A549 (cell line): ENCODE data around the gene ICAM5. TPM values are rescaled to one million over a fixed set of nuclear protein-coding genes. Genes with fewer than 3 reads are reported as not detected.
A peak's percentile ranks its signal among the peaks of the same experiment; 100 is the strongest.

Source experiments
- ATAC-seq, 2 experiments: fragments of 200-7000 bp in 1 of 2; fragments of >200 bp in 1 of 2; cut with Nextera tagmentation in 1 of 2; cut with Tn5 transposase in 1 of 2; 3 replicates each; pipeline versions ENCODE4 v1.8.0 to v1.9.1; 2018 to 2020; ENCODE audit warnings: mild to moderate bottlenecking in 1 of 2, moderate library complexity in 1 of 2
- CTCF ChIA-PET: fragments of 300-600 bp; sonication (Branson Sonifier 250); formaldehyde crosslinking; extraction: SDS; loops from one replicate; lab custom pipeline; 2021; ENCODE audit warnings: antibody characterized with exemption, inconsistent platforms; lab: Yijun Ruan, JAX
- POLR2A ChIA-PET: fragments of 350-600 bp; formaldehyde crosslinking; extraction: SDS; loops from one replicate; lab custom pipeline; 2021; ENCODE audit warnings: antibody characterized with exemption, inconsistent platforms; lab: Yijun Ruan, JAX
- DNase-seq, 2 experiments: peaks; one replicate each; pipeline versions ENCODE4 v3.0.0 to v3.0.0-alpha.2; 2011 to 2016; ENCODE audit warnings: low read depth in 1 of 2, low spot score in 1 of 2
- FAIRE-seq: peaks from 2 replicates; lab custom pipeline; 2011; peaks lifted over from hg19 to GRCh38; lab: Jason Lieb, UNC
- H3K27ac ChIP-seq, 2 experiments: fragments of >200 bp; sonication (Bioruptor Twin); formaldehyde crosslinking; 3 replicates each; pipeline ENCODE4 v1.5.1; 2016 to 2017
- H3K4me1 ChIP-seq: fragments of >200 bp; sonication (Bioruptor Twin); formaldehyde crosslinking; 3 replicates; pipeline ENCODE4 v1.6.1; 2016
- H3K4me2 ChIP-seq: fragments of >200 bp; sonication (Bioruptor Twin); formaldehyde crosslinking; 3 replicates; pipeline ENCODE4 v1.6.1; 2016
- H3K4me3 ChIP-seq: fragments of >200 bp; sonication (Bioruptor Twin); formaldehyde crosslinking; 3 replicates; pipeline ENCODE4 v1.5.1; 2016
- H3K9me3 ChIP-seq: fragments of >200 bp; sonication (Bioruptor Twin); formaldehyde crosslinking; 3 replicates; pipeline ENCODE4 v1.6.1; 2016
- CHD2 ChIP-seq: fragments of 150-350 bp; IDR thresholded peaks from 2 replicates; pipeline ENCODE4 v1.6.1; 2014; ENCODE audit warnings: low read length; ENCODE audit not compliant: partially characterized antibody
- CTCF ChIP-seq: fragments of >200 bp; sonication (Bioruptor Twin); formaldehyde crosslinking; IDR thresholded peaks from 3 replicates; pipeline ENCODE4 v1.5.1; 2016
- ELK1 ChIP-seq: fragments of 150-350 bp; IDR thresholded peaks from 2 replicates; pipeline ENCODE4 v1.6.1; 2014; ENCODE audit warnings: low read depth, mild to moderate bottlenecking, low read length
- EP300 ChIP-seq, 2 experiments: fragments of >200 bp; sonication (Bioruptor Twin); formaldehyde crosslinking; IDR thresholded peaks; 2 replicates in 1 of 2; 3 replicates in 1 of 2; pipeline ENCODE4 v1.6.1; 2016 to 2017
- FOSB ChIP-seq: fragments of 250-450 bp; sonication (Bioruptor Pico); IDR thresholded peaks from 2 replicates; pipeline ENCODE4 v1.5.0; 2020; ENCODE audit warnings: mild to moderate bottlenecking, moderate library complexity
- FOSL2 ChIP-seq, 2 experiments: fragments of 450-650 bp in 1 of 2; fragments of >200 bp in 1 of 2; sonication (Bioruptor Twin) in 1 of 2; formaldehyde crosslinking; IDR thresholded peaks; 2 replicates each; pipeline versions ENCODE4 v1.5.0 to v1.6.1; 2016 to 2020; ENCODE audit warnings: mild to moderate bottlenecking in 1 of 2, moderate library complexity in 1 of 2
- FOXS1 ChIP-seq: fragments of 250-450 bp; sonication (Bioruptor Pico); IDR thresholded peaks from 2 replicates; pipeline ENCODE4 v1.5.0; 2020; ENCODE audit warnings: mild to moderate bottlenecking, moderate library complexity
- HOXA7 ChIP-seq: fragments of 250-450 bp; sonication (Bioruptor Pico); IDR thresholded peaks from 2 replicates; pipeline ENCODE4 v1.5.0; 2020; ENCODE audit warnings: mild to moderate bottlenecking, moderate library complexity
- HOXB13 ChIP-seq: fragments of 250-450 bp; sonication (Bioruptor Pico); IDR thresholded peaks from 2 replicates; pipeline ENCODE4 v1.5.0; 2020; ENCODE audit warnings: low read depth, mild to moderate bottlenecking, moderate library complexity
- HOXB5 ChIP-seq: fragments of 250-450 bp; sonication (Bioruptor Pico); IDR thresholded peaks from 2 replicates; pipeline ENCODE4 v1.5.0; 2020; ENCODE audit warnings: mild to moderate bottlenecking, moderate library complexity
- JUNB ChIP-seq: fragments of >200 bp; sonication (Bioruptor Twin); formaldehyde crosslinking; IDR thresholded peaks from 2 replicates; pipeline ENCODE4 v1.6.1; 2016
- MAFK ChIP-seq: fragments of 450-650 bp; IDR thresholded peaks from 2 replicates; pipeline ENCODE4 v1.6.1; 2014; ENCODE audit not compliant: partially characterized antibody
- PBX3 ChIP-seq: IDR thresholded peaks from 2 replicates; pipeline ENCODE4 v1.6.1; 2012
- RARB ChIP-seq: fragments of 250-450 bp; sonication (Bioruptor Pico); IDR thresholded peaks from 2 replicates; pipeline ENCODE4 v1.8.0; 2021; ENCODE audit warnings: mild to moderate bottlenecking, moderate library complexity
- RFX5 ChIP-seq: fragments of 450-650 bp; IDR thresholded peaks from 2 replicates; pipeline ENCODE4 v1.7.1; 2014; ENCODE audit warnings: antibody characterized with exemption, mild to moderate bottlenecking, moderate library complexity
- TFCP2L1 ChIP-seq: fragments of 250-450 bp; sonication (Bioruptor Pico); IDR thresholded peaks from 2 replicates; pipeline ENCODE4 v1.5.0; 2021; ENCODE audit warnings: mild to moderate bottlenecking
- TP53 ChIP-seq: fragments of 250-450 bp; sonication (Bioruptor Pico); IDR thresholded peaks from 2 replicates; pipeline ENCODE4 v1.5.0; 2021; ENCODE audit warnings: mild to moderate bottlenecking, moderate library complexity
- ZFP36 ChIP-seq: fragments of 450-650 bp; IDR thresholded peaks from 2 replicates; pipeline ENCODE4 v1.6.1; 2014; ENCODE audit warnings: borderline replicate concordance; ENCODE audit not compliant: partially characterized antibody
- ZNF302 ChIP-seq: fragments of 250-450 bp; sonication (Bioruptor Pico); IDR thresholded peaks from 2 replicates; pipeline ENCODE4 v1.9.0; 2021; ENCODE audit warnings: inconsistent platforms, mild to moderate bottlenecking, moderate library complexity
- ZSCAN20 ChIP-seq: fragments of 250-450 bp; sonication (Bioruptor Pico); IDR thresholded peaks from 2 replicates; pipeline ENCODE4 v1.8.0; 2022; ENCODE audit warnings: mild to moderate bottlenecking, moderate library complexity
- WGBS: methylation state at CpG from one replicate; pipeline ENCODE4 v1.1.6; 2017; ENCODE audit errors: missing lambda C conversion rate; 5-methylcytosine and 5-hydroxymethylcytosine counted together
- polyA plus RNA-seq, 4 experiments: library from polyadenylated mRNA; depleted of rRNA in 3 of 4; stranded (reverse); fragments of >200 nt; fragmentation: RNase III in 1 of 4; extraction: RNeasy Plus Mini Kit Qiagen cat#74134 plus additional on column Dnase treatment in 1 of 4; gene quantifications; 2 replicates in 3 of 4; 3 replicates in 1 of 4; pipeline ENCODE4 v1.2.3, GENCODE V29; 2011 to 2017
- TF ChIP-seq, protein P1 (sequence below): fragments of 250-450 bp; sonication (Bioruptor Pico); IDR thresholded peaks from 2 replicates; pipeline ENCODE4 v1.5.0; 2020; ENCODE audit warnings: low read depth, mild to moderate bottlenecking, moderate library complexity
- TF ChIP-seq, protein P2 (sequence below): fragments of 450-650 bp; IDR thresholded peaks from 2 replicates; pipeline ENCODE4 v1.6.1; 2014; ENCODE audit warnings: antibody characterized with exemption

ICAM5 gene
- polyA plus RNA-seq, 2 of the 4 experiments (the other 2 are of a cell fraction), result 0.35 to 0.77 TPM

DNA sequence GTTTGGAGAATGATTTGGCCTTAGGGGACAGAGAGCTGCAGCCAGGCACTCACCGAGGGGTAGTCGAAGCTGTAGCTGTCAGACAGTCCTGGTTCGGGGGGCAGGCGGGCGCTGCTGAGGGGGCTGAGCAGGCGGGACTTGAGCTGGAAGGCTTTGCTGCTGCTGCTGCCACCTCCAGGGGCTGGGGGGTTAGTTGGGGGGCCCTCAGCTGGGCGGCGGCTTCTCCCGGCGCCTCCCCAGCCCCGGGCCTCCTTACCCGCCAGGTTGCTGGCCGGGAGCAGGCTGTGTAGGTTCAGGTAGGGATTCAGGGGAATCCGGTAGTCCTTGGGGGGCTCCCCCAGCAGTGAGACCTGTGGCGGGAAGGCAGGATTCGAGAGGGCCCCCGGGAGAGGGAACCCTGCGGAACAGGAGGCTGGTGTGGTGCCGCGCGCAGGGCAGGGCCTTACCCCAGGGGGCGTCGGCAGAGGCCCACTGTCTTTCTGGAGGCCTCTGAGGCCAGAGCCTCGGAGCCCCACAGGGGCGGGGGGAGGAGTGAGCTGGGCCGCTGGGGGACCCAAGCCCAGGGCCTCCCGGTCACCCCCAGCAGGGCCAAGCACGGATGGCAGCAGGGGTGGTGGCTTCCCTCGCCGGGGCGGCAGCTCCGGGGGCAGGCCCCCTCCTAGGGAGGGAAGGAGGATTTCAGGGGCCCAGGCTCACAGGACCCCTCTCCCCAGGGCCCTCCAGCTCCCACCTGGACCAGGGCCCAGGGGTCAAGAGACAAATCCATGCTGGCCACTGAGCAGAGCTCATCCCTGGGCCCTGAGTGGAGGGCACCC lies 31.1 kb downstream of the ICAM5 start:
- no peaks in the 10 kb centered on the region for H3K9me3 ChIP-seq
- CTCF ChIA-PET, result interaction anchor here (0.8 to 1.6 kb wide), 3 partner anchors 27 to 84 kb away, joined by 3 to 4 read pairs (median 3); no protein-coding TSS in a partner anchor
- no peak for FAIRE-seq
- DNase-seq, result no peak
- POLR2A ChIA-PET, result interaction anchor here (0.7 kb wide), 1 partner anchor 14 kb away, joined by 3 read pairs; no protein-coding TSS in a partner anchor
- H3K27ac ChIP-seq, result no peak overlapping the region
- 0 out of 6 replicates have a peak, but pooled peaks of 1 of the 2 experiments have one; percentile 7 for ATAC-seq
- H3K4me3 ChIP-seq, result no peak overlapping the region
- WGBS, result 89% methylated on average over 12 of the region's 32 CpGs
- TF ChIP-seq FOSB (CRISPR knock-in tag) (no peak), HOXB13 (CRISPR knock-in tag) (no peak), ZSCAN20 (CRISPR knock-in tag) (no peak), RARB (no peak), TP53 (CRISPR knock-in tag) (no peak)
- TF ChIP-seq, all 56 proteins: peak for 0
- Histone ChIP-seq H3K4me2 (no peak overlapping the region), H3K4me1 (peaks cover 8% of the 10 kb centered on the region)

- DNase-seq (no peak), ATAC-seq (peak; percentile 11 to 19; a peak in 3 of 6 replicates), FAIRE-seq (no peak)
- WGBS, result 100% methylated on average over 5 of the region's 11 CpGs
- CTCF ChIA-PET, result interaction anchor here (1.0 to 1.6 kb wide), 2 partner anchors 27 to 83 kb away, joined by 3 read pairs; no protein-coding TSS in a partner anchor
- no peak for TF ChIP-seq CTCF
- TF ChIP-seq PBX3, result no peak
- no peak for TF ChIP-seq HOXB13 (CRISPR knock-in tag)
- TF ChIP-seq FOSB (CRISPR knock-in tag), result no peak
- TF ChIP-seq ELK1, result no peak
- TF ChIP-seq FOSL2 (IDR thresholded peaks at IDR 0.05), result no peak
- TF ChIP-seq FOSL2 (CRISPR knock-in tag; IDR thresholded peaks at IDR 0.05), result no peak
- TF ChIP-seq TFCP2L1 (CRISPR knock-in tag), result no peak
- TF ChIP-seq HOXA7 (CRISPR knock-in tag), result no peak
- no peak for TF ChIP-seq MAFK
- TF ChIP-seq JUNB, result no peak
- TF ChIP-seq, protein P1, sequence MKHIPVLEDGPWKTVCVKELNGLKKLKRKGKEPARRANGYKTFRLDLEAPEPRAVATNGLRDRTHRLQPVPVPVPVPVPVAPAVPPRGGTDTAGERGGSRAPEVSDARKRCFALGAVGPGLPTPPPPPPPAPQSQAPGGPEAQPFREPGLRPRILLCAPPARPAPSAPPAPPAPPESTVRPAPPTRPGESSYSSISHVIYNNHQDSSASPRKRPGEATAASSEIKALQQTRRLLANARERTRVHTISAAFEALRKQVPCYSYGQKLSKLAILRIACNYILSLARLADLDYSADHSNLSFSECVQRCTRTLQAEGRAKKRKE (CRISPR knock-in tag), result no peak
- TF ChIP-seq, protein P2, sequence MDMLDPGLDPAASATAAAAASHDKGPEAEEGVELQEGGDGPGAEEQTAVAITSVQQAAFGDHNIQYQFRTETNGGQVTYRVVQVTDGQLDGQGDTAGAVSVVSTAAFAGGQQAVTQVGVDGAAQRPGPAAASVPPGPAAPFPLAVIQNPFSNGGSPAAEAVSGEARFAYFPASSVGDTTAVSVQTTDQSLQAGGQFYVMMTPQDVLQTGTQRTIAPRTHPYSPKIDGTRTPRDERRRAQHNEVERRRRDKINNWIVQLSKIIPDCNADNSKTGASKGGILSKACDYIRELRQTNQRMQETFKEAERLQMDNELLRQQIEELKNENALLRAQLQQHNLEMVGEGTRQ, result no peak
- TF ChIP-seq FOXS1 (CRISPR knock-in tag), result no peak
- no peak for TF ChIP-seq HOXB5
- TF ChIP-seq ZFP36, result no peak
- TF ChIP-seq CHD2, result no peak
- TF ChIP-seq EP300 (IDR thresholded peaks at IDR 0.05), result no peak
- TF ChIP-seq RFX5, result no peak
- TF ChIP-seq RARB, result no peak
- no peak for TF ChIP-seq ZNF302
- H3K4me2 ChIP-seq, result no peak overlapping the region
- POLR2A ChIA-PET, result no interaction called here
- H3K9me3 ChIP-seq, result no peaks in the 10 kb centered on the region
- peaks cover 2% of the 10 kb centered on the region; the same call in 1 of the 3 replicates for H3K4me1 ChIP-seq
- H3K27ac ChIP-seq, result no peak overlapping the region
- H3K4me3 ChIP-seq, result no peak overlapping the region
These were observed 31.7 kb downstream of the ICAM5 start for GRCh38 chr19:10321417-10321797.
